ENCODE data around the gene PAXIP1. TPM values are rescaled to one million over a fixed set of nuclear protein-coding genes. Genes with fewer than 3 reads are reported as not detected.

The PAXIP1 gene, protein sequence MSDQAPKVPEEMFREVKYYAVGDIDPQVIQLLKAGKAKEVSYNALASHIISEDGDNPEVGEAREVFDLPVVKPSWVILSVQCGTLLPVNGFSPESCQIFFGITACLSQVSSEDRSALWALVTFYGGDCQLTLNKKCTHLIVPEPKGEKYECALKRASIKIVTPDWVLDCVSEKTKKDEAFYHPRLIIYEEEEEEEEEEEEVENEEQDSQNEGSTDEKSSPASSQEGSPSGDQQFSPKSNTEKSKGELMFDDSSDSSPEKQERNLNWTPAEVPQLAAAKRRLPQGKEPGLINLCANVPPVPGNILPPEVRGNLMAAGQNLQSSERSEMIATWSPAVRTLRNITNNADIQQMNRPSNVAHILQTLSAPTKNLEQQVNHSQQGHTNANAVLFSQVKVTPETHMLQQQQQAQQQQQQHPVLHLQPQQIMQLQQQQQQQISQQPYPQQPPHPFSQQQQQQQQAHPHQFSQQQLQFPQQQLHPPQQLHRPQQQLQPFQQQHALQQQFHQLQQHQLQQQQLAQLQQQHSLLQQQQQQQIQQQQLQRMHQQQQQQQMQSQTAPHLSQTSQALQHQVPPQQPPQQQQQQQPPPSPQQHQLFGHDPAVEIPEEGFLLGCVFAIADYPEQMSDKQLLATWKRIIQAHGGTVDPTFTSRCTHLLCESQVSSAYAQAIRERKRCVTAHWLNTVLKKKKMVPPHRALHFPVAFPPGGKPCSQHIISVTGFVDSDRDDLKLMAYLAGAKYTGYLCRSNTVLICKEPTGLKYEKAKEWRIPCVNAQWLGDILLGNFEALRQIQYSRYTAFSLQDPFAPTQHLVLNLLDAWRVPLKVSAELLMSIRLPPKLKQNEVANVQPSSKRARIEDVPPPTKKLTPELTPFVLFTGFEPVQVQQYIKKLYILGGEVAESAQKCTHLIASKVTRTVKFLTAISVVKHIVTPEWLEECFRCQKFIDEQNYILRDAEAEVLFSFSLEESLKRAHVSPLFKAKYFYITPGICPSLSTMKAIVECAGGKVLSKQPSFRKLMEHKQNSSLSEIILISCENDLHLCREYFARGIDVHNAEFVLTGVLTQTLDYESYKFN
- total RNA-seq (2014; rRNA removed; shearing (Covaris generic)): 10.6 and 13.3 TPM in 2 replicates

GRCh38 chr7:155003092-155003375 lies at the start of gene PAXIP1:
Gene PAXIP1 (minus strand): TSS chr7:155003124. CDS start chr7:155002929, 195 bp downstream.

Other genes with a start within 250 kb of the PAXIP1 start
- not detected in 2 replicates for gene HTR5A, start 67.2 kb upstream of the PAXIP1 start, total RNA-seq (2014; rRNA removed; shearing (Covaris generic))

All from A375 (cell line).